ENCODE measurements around the gene CALML5.

- TF ChIP-seq CTCF (conservative IDR thresholded peaks at IDR 0.05; ENCODE audit: low read depth, low read length) (no peak), EZH2 (IDR thresholded peaks at IDR 0.05; ENCODE audit: low read length, unreplicated experiment) (no peak), EZH2phosphoT487 (IDR thresholded peaks at IDR 0.05; ENCODE audit: borderline replicate concordance, low read length) (no peak)
Measured at GRCh38 chr10:5469353-5470061, 29.9 kb downstream of the CALML5 start.
